HUES6 (cell line): ENCODE data around the gene XXYLT1.
"Not testable (repeated sequence)": the region's sequence is repeated elsewhere in the genome, so short reads cannot be mapped to it uniquely, and the experiment has no call there.

Experiments used
- H3K27ac ChIP-seq: 2 replicates; pipeline ENCODE4 v1.7.0; 2013; ENCODE audit warnings: low read depth, mild to moderate bottlenecking, low read length, inconsistent platforms
- H3K27me3 ChIP-seq: 2 replicates; pipeline ENCODE4 v1.6.1; 2013; ENCODE audit warnings: low read length; ENCODE audit not compliant: control insufficient read depth, insufficient read depth
- H3K36me3 ChIP-seq: 2 replicates; pipeline ENCODE4 v1.6.1; 2013; ENCODE audit warnings: low read length; ENCODE audit not compliant: control insufficient read depth, insufficient read depth
- H3K4me1 ChIP-seq: 2 replicates; pipeline ENCODE4 v1.6.1; 2013; ENCODE audit warnings: low read length; ENCODE audit not compliant: control insufficient read depth, insufficient read depth
- H3K4me3 ChIP-seq: 2 replicates; pipeline ENCODE4 v1.5.1; 2013; ENCODE audit warnings: low read depth, low read length
- H3K9ac ChIP-seq: one replicate; pipeline ENCODE4 v1.6.1; 2013; ENCODE audit warnings: mild to moderate bottlenecking, low read length
- H3K9me3 ChIP-seq: 2 replicates; pipeline ENCODE4 v1.6.1; 2013; ENCODE audit warnings: low read depth, low read length; ENCODE audit not compliant: control insufficient read depth, insufficient read depth

XXYLT1 gene, protein sequence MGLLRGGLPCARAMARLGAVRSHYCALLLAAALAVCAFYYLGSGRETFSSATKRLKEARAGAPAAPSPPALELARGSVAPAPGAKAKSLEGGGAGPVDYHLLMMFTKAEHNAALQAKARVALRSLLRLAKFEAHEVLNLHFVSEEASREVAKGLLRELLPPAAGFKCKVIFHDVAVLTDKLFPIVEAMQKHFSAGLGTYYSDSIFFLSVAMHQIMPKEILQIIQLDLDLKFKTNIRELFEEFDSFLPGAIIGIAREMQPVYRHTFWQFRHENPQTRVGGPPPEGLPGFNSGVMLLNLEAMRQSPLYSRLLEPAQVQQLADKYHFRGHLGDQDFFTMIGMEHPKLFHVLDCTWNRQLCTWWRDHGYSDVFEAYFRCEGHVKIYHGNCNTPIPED

DNA sequence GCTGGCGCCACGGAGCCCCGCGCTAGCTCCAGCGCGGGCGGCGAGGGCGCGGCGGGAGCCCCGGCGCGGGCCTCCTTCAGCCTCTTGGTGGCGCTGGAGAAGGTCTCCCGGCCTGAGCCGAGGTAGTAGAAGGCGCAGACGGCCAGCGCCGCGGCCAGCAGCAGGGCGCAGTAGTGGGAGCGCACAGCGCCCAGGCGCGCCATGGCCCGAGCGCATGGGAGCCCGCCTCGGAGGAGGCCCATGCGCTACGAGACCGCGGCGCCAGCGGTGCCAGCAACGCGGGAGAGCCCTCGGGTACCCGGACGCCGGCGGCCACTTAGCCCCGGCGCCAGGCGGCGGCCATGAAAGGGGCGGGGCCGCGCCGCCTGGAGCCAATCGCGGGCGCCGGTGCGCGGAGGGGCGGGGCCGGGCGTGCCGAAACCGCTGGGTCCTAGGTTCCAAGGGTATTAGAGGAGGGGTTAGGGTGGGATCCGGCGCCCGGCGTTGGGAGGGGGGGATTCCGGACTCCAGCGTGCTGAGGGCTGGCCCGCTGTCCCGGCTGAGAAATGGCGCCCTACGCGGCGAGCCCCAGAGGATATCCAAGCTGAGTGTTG is at the start of gene XXYLT1:
Gene XXYLT1, minus strand, starts transcription at position 343 of the 593 bp plus-strand sequence. Its CDS starts 101 bp downstream, at position 242.
- Histone ChIP-seq H3K4me1 (peaks cover 21% of the 10 kb centered on the region), H3K4me3 (peak within 1 kb of the TSS; percentile 77), H3K9me3 (no peaks in the 10 kb centered on the region), H3K36me3 (peaks cover 14% of the 10 kb centered on the region), H3K27me3 (no peaks in the 10 kb centered on the region), H3K27ac (peak within 1 kb of the TSS; percentile 75), H3K9ac (peak within 1 kb of the TSS; percentile 90)

DNA sequence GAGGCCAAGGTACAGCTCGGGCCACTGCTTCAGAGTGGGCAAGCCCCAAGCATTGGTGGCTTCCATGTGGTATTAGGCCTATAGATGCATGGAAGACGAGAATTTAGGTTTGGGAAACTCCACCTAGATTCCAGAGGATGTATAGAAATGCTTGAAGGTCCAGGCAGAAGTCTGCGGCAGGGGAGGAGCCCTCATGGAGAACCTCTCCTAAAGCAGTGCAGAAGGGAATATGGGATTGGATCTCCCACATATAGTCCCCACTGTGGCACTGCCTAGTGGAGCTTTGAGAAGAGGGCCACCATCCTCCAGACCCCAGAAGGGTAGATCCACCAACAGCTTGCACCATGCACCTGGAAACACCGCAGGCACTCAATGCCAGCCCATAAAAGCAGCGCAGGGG is 48.1 kb upstream of the XXYLT1 start:
- Histone ChIP-seq H3K4me3 (no peak overlapping the region), H3K27me3 (no peaks in the 10 kb centered on the region), H3K4me1 (no peaks in the 10 kb centered on the region), H3K9me3 (peaks cover 25% of the 10 kb centered on the region), H3K36me3 (peaks cover 30% of the 10 kb centered on the region), H3K9ac (no peak overlapping the region), H3K27ac (no peak overlapping the region)

DNA sequence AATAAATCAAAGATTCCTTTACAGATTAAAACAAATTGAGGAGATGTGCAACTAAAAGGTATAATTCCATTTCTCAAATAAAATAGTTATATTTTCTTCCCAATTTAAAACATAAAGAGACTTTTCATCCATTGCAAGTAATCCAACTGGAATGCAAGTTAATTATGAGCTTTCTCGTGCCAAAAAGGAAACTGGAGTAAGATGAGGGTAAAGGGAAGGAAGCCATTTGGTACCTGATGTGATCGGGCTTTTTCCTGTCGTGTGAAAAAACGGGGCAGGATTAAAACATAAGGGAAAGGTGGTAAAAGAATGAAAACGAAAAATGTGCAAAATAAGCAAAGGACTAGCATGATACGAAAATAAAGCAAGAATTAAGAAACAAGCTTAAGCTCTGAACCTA is 41.8 kb upstream of the XXYLT1 start:
- 0 out of 2 replicates have a peak, but pooled peaks cover 1% of the 10 kb centered on the region for H3K36me3 ChIP-seq
- no peak overlapping the region for H3K4me3 ChIP-seq
- H3K9ac ChIP-seq = no peak overlapping the region

DNA sequence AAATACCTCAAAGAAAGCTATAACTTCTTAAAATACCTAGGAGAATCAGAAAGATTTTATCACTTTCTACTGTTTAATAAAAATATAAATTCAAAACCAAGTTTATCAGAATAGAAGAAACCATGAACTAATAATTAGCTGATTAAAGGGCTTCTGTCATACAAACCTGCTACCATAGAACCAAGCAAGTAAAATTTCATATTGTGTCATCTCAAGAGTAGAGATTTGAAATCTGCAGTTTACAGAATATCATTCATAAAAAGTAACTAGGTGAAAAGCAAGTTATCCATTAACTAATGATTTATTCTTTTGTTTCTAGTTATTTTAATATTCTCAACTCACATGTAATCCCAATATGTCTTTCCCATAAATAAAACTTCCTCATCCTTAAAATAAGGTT is 36.8 kb upstream of the XXYLT1 start:
- no peaks in the 10 kb centered on the region for H3K27me3 ChIP-seq
- no peak overlapping the region for H3K9ac ChIP-seq
- H3K4me1 ChIP-seq = no peaks in the 10 kb centered on the region
- H3K36me3 ChIP-seq = peaks cover 6% of the 10 kb centered on the region; the same call in 1 of the 2 replicates
- no peak overlapping the region for H3K4me3 ChIP-seq
- no peak overlapping the region for H3K27ac ChIP-seq
- no peaks in the 10 kb centered on the region for H3K9me3 ChIP-seq

More for the DNA sequence above, 41.8 kb upstream of the XXYLT1 start:
- Histone ChIP-seq H3K27me3 (no peaks in the 10 kb centered on the region), H3K27ac (no peak overlapping the region), H3K4me1 (no peaks in the 10 kb centered on the region), H3K9me3 (no peaks in the 10 kb centered on the region)

DNA sequence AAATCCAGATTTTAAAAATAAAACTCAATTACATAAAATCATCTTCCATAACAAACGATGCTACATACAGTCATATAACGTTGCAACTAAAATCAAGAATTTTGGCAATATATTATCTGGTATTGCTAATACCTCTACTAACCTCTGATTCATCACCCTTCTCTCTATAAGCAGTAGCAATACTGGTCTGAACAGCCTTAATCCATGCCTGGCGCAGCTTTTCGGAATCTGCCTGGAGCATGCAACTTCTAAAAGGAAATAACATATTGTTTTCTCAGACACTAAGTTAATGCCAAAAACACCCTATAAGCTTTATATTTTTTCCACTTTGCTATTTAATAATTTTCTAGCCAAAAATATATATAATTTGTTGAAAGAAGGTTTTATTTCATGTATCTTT is 35.4 kb upstream of the XXYLT1 start:
- Histone ChIP-seq H3K36me3 (peaks cover 12% of the 10 kb centered on the region), H3K9me3 (no peaks in the 10 kb centered on the region)

DNA sequence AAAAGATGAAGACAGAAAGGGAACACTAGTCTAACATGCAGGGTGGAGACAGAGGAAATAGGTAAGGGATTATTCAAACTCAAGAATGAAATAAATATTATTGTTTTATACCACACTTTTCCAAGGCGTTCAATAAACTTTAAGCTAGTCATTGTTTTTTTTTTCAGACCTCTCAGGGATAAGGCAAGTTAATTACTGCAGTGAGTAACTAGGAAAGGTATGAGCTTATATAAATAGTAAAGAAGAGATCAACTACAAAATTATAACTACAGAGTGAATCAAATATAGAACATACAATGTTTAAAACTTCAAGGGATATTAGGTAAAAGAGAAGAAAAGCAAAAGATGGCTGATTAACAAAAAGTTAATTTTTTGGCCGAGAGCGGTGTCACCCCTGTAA is 31.5 kb upstream of the XXYLT1 start:
- H3K27ac ChIP-seq = no peak overlapping the region
- no peak overlapping the region for H3K4me3 ChIP-seq
- no peak overlapping the region for H3K9ac ChIP-seq
- no peaks in the 10 kb centered on the region for H3K27me3 ChIP-seq
- peaks cover 20% of the 10 kb centered on the region for H3K36me3 ChIP-seq
- H3K4me1 ChIP-seq = no peaks in the 10 kb centered on the region
- no peaks in the 10 kb centered on the region for H3K9me3 ChIP-seq

More for the DNA sequence above, 35.4 kb upstream of the XXYLT1 start:
- H3K4me3 ChIP-seq = no peak overlapping the region
- H3K9ac ChIP-seq = no peak overlapping the region
- H3K27ac ChIP-seq = no peak overlapping the region
- no peaks in the 10 kb centered on the region for H3K4me1 ChIP-seq
- H3K27me3 ChIP-seq = no peaks in the 10 kb centered on the region

DNA sequence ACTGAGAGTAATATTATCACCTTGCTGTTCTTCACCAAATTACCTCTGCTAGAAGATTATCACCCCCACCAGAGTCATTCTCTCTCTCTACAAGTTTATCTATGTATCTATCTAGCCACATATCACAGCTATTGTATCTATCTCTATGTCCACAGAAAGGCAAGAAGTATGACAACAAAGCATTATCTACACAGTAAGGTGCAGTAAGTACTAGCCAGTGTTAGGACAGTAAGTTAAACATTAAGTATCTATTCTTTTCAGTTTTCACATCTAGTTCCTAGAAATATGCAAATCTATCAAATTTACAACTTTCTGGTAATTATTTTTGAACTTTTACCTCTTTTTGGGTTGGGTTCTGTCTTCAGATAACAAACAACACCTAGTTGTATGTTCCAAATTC is 26.5 kb upstream of the XXYLT1 start:
- Histone ChIP-seq H3K27ac (no peak overlapping the region), H3K27me3 (no peaks in the 10 kb centered on the region), H3K4me3 (no peak overlapping the region), H3K9ac (no peak overlapping the region), H3K36me3 (peaks cover 23% of the 10 kb centered on the region), H3K4me1 (no peaks in the 10 kb centered on the region), H3K9me3 (no peaks in the 10 kb centered on the region)

DNA sequence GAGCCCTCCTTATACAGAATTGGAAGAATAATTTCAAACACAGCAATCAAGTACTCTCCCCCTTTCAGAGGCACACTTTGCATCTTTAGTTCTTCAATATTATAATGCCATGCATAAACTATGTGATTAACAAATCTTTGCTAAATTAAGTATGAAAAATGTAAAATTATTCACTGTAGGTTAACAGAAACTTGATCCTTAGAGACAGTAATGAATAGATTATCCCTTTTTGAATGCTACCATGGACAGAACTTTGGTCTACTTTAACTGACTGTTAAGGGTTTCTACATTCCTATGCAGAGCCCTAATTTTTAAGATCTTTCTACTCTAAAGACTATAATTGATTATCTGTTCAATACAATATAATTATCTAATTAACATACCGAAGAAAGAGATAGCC is 25.7 kb upstream of the XXYLT1 start:
- no peaks in the 10 kb centered on the region for H3K27me3 ChIP-seq
- no peaks in the 10 kb centered on the region for H3K4me1 ChIP-seq
- H3K27ac ChIP-seq = no peak overlapping the region
- no peaks in the 10 kb centered on the region for H3K9me3 ChIP-seq
- H3K9ac ChIP-seq = no peak overlapping the region
- peaks cover 23% of the 10 kb centered on the region for H3K36me3 ChIP-seq
- no peak overlapping the region for H3K4me3 ChIP-seq

DNA sequence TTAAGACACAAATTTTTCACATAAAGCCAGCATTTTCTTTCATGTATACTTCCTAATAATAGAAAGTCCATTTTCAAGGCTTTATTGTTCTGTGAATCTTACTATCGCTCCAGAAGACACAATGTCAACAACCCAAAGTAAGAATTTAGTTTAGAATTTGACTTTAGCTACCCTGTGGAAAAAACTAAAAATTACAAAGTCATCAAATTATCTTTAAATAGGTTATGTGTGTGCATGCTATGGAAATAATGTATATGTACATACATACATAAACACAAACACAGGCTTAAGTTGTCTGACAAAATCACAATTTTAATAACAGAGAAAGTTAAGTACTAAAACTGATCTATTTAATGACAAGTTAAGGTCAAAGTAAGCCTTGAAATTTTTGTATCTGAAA is 20.2 kb upstream of the XXYLT1 start:
- Histone ChIP-seq H3K27ac (no peak overlapping the region), H3K4me1 (no peaks in the 10 kb centered on the region), H3K9me3 (no peaks in the 10 kb centered on the region), H3K27me3 (no peaks in the 10 kb centered on the region), H3K36me3 (peaks cover 32% of the 10 kb centered on the region), H3K4me3 (no peak overlapping the region), H3K9ac (no peak overlapping the region)

DNA sequence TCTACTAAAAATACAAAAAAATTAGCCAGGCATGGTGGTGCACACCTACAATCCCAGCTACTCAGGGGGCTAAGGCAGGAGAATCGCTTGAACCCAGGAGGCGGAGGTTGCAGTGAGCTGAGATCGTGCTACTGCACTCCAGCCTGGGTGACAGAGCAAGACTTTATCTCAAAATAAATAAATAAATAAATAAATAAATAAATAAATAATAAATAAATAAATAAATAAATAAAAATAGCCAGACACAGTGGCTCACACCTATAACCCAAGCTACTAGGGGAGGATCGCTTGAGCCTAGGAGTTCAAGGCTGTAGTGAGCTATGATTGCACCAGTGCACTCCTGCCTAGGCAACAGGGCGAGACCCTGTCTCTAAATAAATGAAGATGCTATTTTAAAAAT is 19.7 kb upstream of the XXYLT1 start:
- not testable (repeated sequence) for H3K27ac ChIP-seq, H3K9me3 ChIP-seq, H3K9ac ChIP-seq, H3K4me3 ChIP-seq, H3K4me1 ChIP-seq, H3K27me3 ChIP-seq
- H3K36me3 ChIP-seq = peaks cover 35% of the 10 kb centered on the region

DNA sequence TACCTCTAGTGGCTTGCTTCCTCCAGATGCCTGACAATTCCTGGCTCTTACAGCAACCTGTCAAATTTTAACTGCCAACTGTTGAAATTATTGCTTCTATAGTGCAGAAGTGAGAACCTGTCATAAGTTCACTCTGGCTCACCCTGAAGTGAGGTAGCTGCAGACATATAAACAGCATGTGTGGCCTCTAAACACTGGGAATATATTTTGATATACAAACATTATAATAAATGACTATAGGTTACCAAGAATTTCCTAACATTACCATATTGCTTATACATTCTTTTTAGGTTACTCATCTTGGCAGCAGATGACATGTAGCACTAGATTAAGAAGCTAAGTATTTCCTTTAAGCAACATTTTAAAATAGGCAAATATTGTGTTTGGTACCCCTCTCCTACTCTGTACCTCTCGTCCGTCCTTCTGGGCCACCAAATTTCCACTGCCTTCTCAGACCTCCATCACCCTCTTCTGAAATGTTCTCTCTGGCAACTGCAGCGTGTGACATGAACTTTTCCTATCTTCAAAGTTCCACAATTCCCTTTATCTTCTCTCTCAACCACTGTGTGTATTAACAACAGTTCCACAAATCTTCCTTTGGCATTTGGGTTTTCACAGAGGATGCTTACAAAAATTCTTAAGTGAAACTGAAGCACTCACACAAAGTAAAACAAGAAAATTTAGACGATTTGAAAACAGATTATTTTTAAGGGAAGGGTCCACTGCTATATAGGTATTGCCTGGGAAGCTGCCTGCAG is 15.3 kb upstream of the XXYLT1 start:
- H3K27ac ChIP-seq = no peak overlapping the region
- no peak overlapping the region for H3K4me3 ChIP-seq
- peaks cover 41% of the 10 kb centered on the region for H3K36me3 ChIP-seq
- no peaks in the 10 kb centered on the region for H3K4me1 ChIP-seq
- no peaks in the 10 kb centered on the region for H3K9me3 ChIP-seq
- no peaks in the 10 kb centered on the region for H3K27me3 ChIP-seq
- no peak overlapping the region for H3K9ac ChIP-seq
